ENCODE data around the gene PPP2R3B.

Gene PPP2R3B

GRCh38 chrX:290476-291166 lies 96.1 kb downstream of the PPP2R3B start:
- DNase-seq (ENCODE audit: low read depth in 1 of 2, low spot score in 1 of 2): no peak
- no peaks in the 10 kb centered on the region for H3K27me3 ChIP-seq (ENCODE audit: insufficient read depth, poor library complexity, severe bottlenecking)
- H3K27ac ChIP-seq (replicated peaks): no peak overlapping the region
- TF ChIP-seq CTCF (IDR thresholded peaks at IDR 0.05; ENCODE audit: insufficient read depth, low read length) (no peak), SPI1 (IDR thresholded peaks at IDR 0.05; ENCODE audit: borderline replicate concordance, low read depth) (no peak), GABPA (IDR thresholded peaks at IDR 0.05; ENCODE audit: low read depth) (no peak), POLR2AphosphoS5 (IDR thresholded peaks at IDR 0.05; ENCODE audit: low read depth) (no peak), REST (IDR thresholded peaks at IDR 0.05; ENCODE audit: insufficient replicate concordance, low read depth) (no peak)
- no peak overlapping the region for H3K4me3 ChIP-seq (replicated peaks; ENCODE audit: insufficient read depth, low read length)

GRCh38 chrX:288561-288991 lies 98.1 kb downstream of the PPP2R3B start:
- no peak overlapping the region for H3K27ac ChIP-seq (replicated peaks)
- no peak for DNase-seq (ENCODE audit: low read depth in 1 of 2, low spot score in 1 of 2)

More at GRCh38 chrX:288561-288991, 98.1 kb downstream of the PPP2R3B start:
- H3K27me3 ChIP-seq (ENCODE audit: insufficient read depth, poor library complexity, severe bottlenecking): no peaks in the 10 kb centered on the region
- TF ChIP-seq SPI1 (IDR thresholded peaks at IDR 0.05; ENCODE audit: borderline replicate concordance, low read depth) (no peak), REST (IDR thresholded peaks at IDR 0.05; ENCODE audit: insufficient replicate concordance, low read depth) (no peak), GABPA (IDR thresholded peaks at IDR 0.05; ENCODE audit: low read depth) (no peak), POLR2AphosphoS5 (IDR thresholded peaks at IDR 0.05; ENCODE audit: low read depth) (no peak), CTCF (IDR thresholded peaks at IDR 0.05; ENCODE audit: insufficient read depth, low read length) (no peak)
- no peak overlapping the region for H3K4me3 ChIP-seq (replicated peaks; ENCODE audit: insufficient read depth, low read length)

All from HL-60 (cell line).